Measurements from ENCODE around the gene GMCL1. TPM values are rescaled to one million over a fixed set of nuclear protein-coding genes. Genes with fewer than 3 reads are reported as not detected.
A peak's percentile ranks its signal among the peaks of the same experiment; 100 is the strongest.

The GMCL1 gene
- total and polyA plus RNA-seq, 2 of the 13 experiments (the other 11 are each of a cell fraction or from before 2014, with no cell fraction given): 18.7 to 24.0 TPM

DNA sequence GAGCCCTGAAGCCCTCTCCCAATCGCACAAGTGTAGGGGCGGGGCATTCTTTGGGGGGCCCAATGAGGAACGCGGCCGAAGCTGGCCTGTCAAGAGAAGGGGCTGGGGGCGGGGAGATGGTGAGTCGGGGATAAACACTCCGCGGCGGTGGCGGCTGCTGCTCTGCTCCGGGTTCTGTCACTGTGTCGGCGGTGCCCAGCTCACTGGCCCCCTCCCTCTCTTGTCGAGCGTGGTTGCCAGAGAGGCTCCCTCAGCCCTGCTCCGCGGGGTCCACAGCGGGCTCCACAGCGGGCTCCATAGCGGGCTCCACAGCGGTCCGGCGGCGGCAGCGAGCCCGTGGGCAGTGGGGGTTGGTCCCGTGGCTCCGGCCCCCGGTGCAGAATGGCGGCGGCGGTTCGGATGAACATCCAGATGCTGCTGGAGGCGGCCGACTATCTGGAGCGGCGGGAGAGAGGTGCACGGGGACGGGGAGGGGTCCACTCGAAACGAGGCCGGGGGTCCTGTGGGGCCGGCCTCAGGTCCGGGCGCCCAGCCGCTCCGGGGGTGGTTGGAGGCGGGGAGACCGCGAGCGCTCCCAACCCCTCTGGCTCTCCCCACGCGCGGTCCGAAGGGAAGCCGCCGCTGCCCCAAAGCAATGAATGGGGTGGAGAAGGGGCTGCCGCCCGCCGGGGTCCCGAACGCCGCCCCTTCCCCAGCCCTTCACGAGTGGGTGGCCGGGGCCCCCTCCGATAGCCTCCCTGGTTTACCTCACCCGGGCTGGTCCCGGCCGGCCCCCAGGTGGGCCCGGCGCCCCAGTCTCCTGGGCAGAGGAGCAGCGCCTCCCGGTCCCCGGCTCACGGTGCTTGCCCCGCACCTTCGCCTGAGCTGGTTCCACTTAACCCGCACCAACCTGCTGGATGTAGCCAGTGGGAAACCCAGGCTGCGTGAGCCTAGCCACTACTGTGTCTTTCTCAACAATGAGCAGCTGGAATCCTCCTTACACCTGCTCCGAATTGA lies 85.8 kb downstream of the GMCL1 start, which contains the start of gene MXD1 (continued):
- TF ChIP-seq TSC22D2 (CRISPR knock-in tag; IDR thresholded peaks at IDR 0.05; ENCODE audit: borderline replicate concordance) (no peak), SOX6 (IDR thresholded peaks at IDR 0.05) (no peak), SOX6 (CRISPR knock-in tag; IDR thresholded peaks at IDR 0.05) (no peak; the same call in 1 of the 2 replicates), MBNL3 (CRISPR knock-in tag; conservative IDR thresholded peaks at IDR 0.05) (no peak), RAD51 (IDR thresholded peaks at IDR 0.05; ENCODE audit: borderline replicate concordance) (no peak), HMG20B (CRISPR knock-in tag; conservative IDR thresholded peaks at IDR 0.05) (no peak), ZNF281 (CRISPR knock-in tag; IDR thresholded peaks at IDR 0.05; ENCODE audit: borderline replicate concordance) (0 out of 2 replicates have a peak, but pooled peaks have one; percentile 3), ARID3A (IDR thresholded peaks at IDR 0.05; ENCODE audit: low read depth, low read length) (no peak), ZFYVE20 (CRISPR knock-in tag; IDR thresholded peaks at IDR 0.05; ENCODE audit: borderline replicate concordance, low read depth) (no peak; the same call in 1 of the 2 replicates), ZNF619 (CRISPR knock-in tag; IDR thresholded peaks at IDR 0.05) (peak; percentile 68; the same call in 1 of the 2 replicates), KAT7 (CRISPR knock-in tag; IDR thresholded peaks at IDR 0.05; ENCODE audit: borderline replicate concordance) (peak; percentile 28; the same call in 1 of the 2 replicates), ZBTB26 (CRISPR knock-in tag; IDR thresholded peaks at IDR 0.05; ENCODE audit: borderline replicate concordance) (0 out of 2 replicates have a peak, but pooled peaks have one; percentile 36), RBFOX2 (IDR thresholded peaks at IDR 0.05; ENCODE audit: low read depth, low read length) (peak; percentile 78)
- TF ChIP-seq, protein P1, sequence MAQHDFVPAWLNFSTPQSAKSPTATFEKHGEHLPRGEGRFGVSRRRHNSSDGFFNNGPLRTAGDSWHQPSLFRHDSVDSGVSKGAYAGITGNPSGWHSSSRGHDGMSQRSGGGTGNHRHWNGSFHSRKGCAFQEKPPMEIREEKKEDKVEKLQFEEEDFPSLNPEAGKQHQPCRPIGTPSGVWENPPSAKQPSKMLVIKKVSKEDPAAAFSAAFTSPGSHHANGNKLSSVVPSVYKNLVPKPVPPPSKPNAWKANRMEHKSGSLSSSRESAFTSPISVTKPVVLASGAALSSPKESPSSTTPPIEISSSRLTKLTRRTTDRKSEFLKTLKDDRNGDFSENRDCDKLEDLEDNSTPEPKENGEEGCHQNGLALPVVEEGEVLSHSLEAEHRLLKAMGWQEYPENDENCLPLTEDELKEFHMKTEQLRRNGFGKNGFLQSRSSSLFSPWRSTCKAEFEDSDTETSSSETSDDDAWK (CRISPR knock-in tag; IDR thresholded peaks at IDR 0.05): no peak
- TF ChIP-seq, protein P2, sequence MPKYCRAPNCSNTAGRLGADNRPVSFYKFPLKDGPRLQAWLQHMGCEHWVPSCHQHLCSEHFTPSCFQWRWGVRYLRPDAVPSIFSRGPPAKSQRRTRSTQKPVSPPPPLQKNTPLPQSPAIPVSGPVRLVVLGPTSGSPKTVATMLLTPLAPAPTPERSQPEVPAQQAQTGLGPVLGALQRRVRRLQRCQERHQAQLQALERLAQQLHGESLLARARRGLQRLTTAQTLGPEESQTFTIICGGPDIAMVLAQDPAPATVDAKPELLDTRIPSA (CRISPR knock-in tag; IDR thresholded peaks at IDR 0.05; ENCODE audit: borderline replicate concordance): peak; percentile 33; the same call in 1 of the 2 replicates
